Endothelial cell of umbilical vein (primary cell): Measurements from ENCODE around the gene CEP70.

Experiments used
- CTCF ChIP-seq, 2 donors: IDR thresholded peaks; 1 replicate in 1 of 2; 2 replicates in 1 of 2; pipeline ENCODE4 v1.5.1; 2011; ENCODE audit warnings: low read length in 2 of 2, mild to moderate bottlenecking in 2 of 2, moderate library complexity in 2 of 2, control low read depth in 1 of 2, inconsistent platforms in 1 of 2, low read depth in 1 of 2; ENCODE audit not compliant: insufficient read depth in 1 of 2; ENCODE audit errors: extremely low read depth in 1 of 2
- EZH2 ChIP-seq: IDR thresholded peaks from 2 replicates; pipeline ENCODE4 v1.6.1; 2012; ENCODE audit warnings: borderline replicate concordance, low read depth, mild to moderate bottlenecking, moderate library complexity, low read length, inconsistent platforms; ENCODE audit not compliant: severe bottlenecking
- FOS ChIP-seq: IDR thresholded peaks from 2 replicates; pipeline ENCODE4 v1.6.1; 2011; ENCODE audit warnings: mild to moderate bottlenecking, low read length, moderate library complexity, borderline replicate concordance; ENCODE audit not compliant: insufficient read depth
- GATA2 ChIP-seq: IDR thresholded peaks from 2 replicates; pipeline ENCODE4 v1.7.0; 2011; ENCODE audit warnings: low read depth, mild to moderate bottlenecking, moderate library complexity, mixed read lengths, low read length; ENCODE audit not compliant: insufficient read length, insufficient read depth
- MAX ChIP-seq: IDR thresholded peaks from 2 replicates; pipeline ENCODE4 v1.6.1; 2011; ENCODE audit not compliant: insufficient read depth, insufficient read length
- MYC ChIP-seq: IDR thresholded peaks from one replicate; pipeline ENCODE4 v1.6.1; 2011; ENCODE audit warnings: mild to moderate bottlenecking, low read depth, low read length
- POLR2A ChIP-seq: IDR thresholded peaks from 2 replicates; pipeline ENCODE4 v1.6.1; 2012; ENCODE audit warnings: low read depth, mild to moderate bottlenecking, control low read depth, low read length
- POLR2AphosphoS5 ChIP-seq: IDR thresholded peaks from 2 replicates; pipeline ENCODE4 v1.6.1; 2012; ENCODE audit warnings: low read depth, mild to moderate bottlenecking, control low read depth, low read length, moderate library complexity; ENCODE audit not compliant: insufficient read depth

DNA sequence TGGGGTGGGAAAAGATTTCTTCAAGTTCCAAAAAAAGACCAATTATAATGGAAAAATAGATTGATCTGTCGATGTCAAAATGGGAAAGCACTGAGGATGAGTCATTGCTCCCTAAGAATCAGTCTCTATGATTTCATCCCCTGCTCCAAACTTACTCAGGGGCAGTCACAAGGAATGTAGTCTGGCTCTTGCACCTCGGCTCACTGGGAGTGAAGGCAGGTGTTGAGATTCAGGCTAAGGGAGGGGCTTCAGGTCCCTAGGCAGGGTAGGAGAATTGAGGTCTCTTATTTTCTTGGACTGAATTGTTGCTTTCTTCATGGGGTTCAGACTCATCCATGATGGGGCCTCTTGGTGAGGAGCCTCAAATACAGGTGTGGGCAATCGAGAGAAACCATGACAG, 145.4 kb downstream of the CEP70 start:
- TF ChIP-seq EZH2: no peak
- TF ChIP-seq CTCF (IDR thresholded peaks at IDR 0.05; ENCODE audit: extremely low read depth in 1 of 2, insufficient read depth in 1 of 2, low read depth in 1 of 2, low read length in 2 of 2): no peak
- TF ChIP-seq POLR2A: no peak
- TF ChIP-seq MAX: no peak
- TF ChIP-seq MYC: no peak
- TF ChIP-seq GATA2: no peak
- no peak for TF ChIP-seq POLR2AphosphoS5
- no peak for TF ChIP-seq FOS
